Daoy (cell line): ENCODE data around the gene PDE4D. TPM values are rescaled to one million over a fixed set of nuclear protein-coding genes. Genes with fewer than 3 reads are reported as not detected.

ENCODE experiments used
- DNase-seq: peaks from one replicate; pipeline ENCODE4 v3.0.0-alpha.2; 2015; ENCODE audit warnings: low read depth
- total RNA-seq: library from RNA; depleted of rRNA; stranded (reverse); fragments of >200 nt; shearing (Covaris generic); gene quantifications from 2 replicates; pipeline ENCODE4 v1.2.3, GENCODE V29; 2014

PDE4D gene
- total RNA-seq, 1 experiment from 2014 or later, result 23.1 TPM

DNA sequence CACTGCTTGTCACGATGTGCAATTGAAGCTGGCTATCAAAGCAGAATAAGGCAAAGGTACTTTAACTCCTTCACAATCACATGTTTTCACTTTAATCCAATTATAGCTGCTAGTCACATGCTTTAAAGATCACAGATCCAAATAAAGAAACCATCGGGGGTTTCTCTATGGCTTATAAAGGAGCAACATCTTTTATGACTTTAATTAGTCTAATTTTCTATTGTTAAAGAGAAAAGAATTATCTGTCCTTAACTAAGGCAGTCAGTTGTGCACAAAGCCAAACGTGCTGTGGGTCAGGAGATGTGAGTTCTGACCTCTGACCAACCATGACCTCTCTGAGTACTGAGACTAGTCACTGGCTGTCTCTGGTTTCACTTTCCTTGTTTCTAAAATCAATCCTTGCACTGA lies 749.6 kb downstream of the PDE4D start:
- DNase-seq, result no peak

DNA sequence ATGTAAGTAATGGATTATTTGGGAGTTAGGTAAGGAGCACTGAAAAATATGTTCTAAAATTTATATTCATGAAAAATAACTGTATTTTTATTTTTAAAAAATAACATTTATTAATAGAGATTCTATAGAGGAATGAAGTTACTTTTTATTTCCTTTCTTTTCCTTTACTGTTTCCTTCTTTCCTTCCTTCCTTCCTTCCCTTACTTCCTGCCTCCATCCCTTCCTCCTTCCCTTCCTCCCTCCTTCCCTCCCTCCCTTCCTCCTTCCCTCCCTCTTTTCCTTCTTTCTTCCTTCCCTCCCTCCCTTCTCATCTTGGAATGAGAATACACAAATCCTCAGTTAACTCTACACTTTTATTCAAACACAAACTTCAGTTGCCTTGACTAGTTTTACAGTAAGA lies 750.6 kb downstream of the PDE4D start:
- no peak for DNase-seq

DNA sequence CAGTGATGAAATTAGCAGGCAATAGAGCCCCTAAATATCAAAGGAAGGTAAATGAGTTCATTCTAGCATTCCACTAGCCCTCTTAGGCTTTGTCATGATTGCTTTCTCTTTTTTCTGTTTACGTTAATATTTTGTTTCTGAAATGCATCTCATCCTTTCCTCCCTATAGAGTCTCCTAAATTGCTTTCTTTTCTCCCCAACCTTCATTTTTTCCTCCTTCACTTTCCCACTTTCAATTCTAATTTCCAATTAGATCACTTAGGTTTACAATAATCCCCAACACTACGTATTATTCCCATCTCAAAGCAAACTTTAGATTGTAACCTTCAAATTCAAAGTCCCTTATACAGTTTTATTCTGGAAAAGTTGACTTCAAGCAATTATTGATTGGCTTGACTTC lies 751.4 kb downstream of the PDE4D start:
- DNase-seq, result no peak

- DNase-seq, result no peak
Measured at GRCh38 chr5:59140133-59140532, 753.4 kb downstream of the PDE4D start.

DNA sequence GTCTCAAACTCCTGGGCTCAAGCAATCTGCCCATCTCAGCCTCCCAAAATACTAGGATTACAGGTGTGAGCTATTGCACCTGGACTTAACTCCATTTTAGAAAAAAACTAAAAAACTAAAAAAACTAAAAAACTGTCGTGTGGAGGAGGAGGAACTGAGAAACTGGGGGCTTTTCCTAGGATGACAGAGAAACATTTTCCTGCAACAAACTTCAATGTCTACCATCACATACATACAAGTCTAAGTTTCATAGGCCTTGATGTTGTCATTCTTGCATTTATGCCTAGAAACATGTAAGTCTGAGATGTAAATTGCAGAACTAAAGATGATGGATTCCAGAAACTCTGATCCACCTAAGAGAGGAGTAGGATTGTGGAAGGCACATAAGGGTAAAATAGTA lies 753.8 kb downstream of the PDE4D start:
- no peak for DNase-seq

DNA sequence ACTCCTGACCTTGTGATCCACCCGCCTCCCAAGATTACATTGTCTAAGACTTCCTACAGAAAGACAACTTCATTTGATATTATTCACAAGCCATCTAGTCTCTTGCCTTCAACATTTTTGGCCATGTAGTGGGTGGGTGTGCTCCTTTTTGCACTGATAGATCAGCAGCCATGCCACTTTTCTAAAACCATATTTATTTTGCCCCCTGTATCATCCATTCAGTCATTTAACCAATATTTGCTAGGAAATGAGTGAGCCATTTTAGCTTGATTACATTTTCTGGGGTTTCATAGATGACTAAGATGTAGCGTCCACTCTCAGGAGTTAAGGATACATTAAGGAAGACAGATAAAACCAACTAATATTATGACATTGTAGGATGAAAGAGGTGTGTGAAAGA lies 755.0 kb downstream of the PDE4D start:
- DNase-seq, result no peak

DNA sequence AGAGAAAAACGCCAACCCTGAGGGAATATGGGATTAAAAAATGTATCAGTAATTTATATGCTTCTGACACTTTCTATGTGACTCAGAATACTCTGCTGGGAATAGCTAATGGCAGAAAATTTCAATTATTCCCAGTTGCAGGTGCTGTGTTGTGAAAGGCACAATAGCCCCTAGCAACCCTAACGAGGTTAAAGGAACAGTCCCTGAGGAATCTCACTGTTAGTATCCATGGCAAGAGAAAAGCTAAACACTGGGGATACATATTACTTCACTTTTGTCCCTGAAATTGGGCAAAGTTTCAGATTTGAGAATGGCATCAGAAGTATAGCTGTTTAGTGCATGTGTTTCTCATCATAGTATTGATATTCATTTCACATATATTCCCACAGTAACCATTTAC lies 755.7 kb downstream of the PDE4D start:
- no peak for DNase-seq

DNA sequence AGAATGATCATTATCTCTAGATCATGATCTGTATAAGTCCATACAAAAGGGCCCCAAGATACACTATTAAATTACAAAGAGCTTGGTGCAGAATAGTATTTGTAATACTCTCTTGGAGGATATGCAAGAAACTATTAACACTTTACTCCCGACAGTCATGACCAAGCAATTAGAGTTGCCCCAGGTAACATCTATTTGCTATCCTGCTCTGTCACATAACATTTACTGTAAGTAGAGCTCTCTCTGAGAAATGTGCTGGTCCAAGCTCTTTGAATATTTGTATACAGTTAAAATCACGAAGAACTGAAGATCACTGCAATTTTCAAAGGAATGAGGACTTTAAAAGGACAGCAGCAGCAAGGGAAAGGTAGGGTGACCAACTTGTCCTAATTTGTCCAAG lies 757.0 kb downstream of the PDE4D start:
- no peak for DNase-seq

DNA sequence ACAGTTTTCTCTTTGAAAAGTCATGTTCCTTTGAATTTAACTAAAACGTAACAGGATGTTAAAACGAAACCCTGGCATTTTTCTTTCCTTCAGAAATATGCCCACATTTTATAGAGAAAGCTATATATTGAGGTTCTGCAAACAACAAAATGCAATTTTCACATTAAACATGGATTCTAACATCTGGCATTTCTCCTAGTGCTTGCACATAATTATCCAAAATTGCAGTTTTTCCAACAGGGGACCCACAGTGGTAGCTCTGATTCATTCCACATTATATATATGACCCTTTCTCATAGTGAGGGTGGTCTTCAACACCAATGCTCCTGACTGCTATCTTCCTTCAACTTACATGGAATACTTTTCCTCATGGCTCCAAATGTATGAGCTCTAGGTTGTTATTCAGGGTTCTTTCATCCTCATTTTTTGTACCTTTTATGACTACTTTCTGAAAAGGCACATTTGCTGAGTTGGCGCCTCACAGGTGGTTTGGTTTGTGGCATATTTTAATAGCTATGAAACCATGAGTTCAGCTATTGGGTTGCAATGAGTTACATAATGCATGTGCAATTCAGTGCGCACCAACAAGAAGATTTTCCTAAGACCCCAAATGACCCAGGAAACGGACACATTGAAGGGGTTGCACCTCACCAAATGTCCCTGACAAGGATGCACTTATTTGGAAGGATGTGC lies 758.9 kb downstream of the PDE4D start:
- DNase-seq, result no peak

DNA sequence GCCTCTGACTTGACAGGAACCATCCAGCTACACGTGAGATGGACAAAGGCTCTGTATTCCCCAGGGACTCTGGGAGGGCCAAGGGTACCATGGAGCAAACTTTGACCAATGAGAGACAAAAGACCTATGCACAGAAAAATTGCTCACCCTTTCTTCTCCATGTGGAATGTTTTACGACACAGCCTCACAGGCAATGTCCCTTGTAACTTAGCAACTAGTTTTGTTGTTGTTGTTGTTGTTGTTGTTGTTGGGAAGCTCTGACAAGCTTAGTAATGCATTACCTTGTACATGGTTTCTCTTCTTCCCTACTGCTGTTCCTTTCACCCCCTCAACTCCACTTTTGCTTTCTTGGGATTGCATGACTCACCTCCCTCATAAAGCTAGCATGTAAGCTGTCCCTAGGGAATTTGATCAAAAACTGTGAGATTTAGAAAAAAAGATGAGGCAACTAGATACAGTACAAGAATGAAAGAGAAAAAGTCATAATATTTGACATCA lies 759.7 kb downstream of the PDE4D start:
- DNase-seq, result peak; percentile 70

DNA sequence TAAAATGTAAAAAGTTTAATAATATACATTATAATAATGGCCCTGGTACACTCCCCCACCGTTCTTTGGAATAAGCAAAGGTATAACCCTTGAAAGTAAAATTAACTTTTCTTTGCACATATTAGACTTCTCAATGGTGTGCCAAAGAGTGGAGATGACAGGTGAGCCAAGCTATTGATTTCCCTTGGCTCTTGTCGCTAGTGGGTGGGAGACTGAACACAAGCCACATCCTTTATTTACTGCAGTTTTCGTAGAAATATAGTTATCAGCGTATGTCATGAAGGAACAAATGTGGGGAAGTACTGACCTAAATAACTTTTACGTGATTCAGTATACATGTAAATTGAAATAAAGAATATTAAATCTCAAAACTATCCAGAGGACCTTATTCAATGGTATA lies 761.4 kb downstream of the PDE4D start:
- DNase-seq, result no peak

- DNase-seq, result no peak
Measured at GRCh38 chr5:59130431-59130830, 763.1 kb downstream of the PDE4D start.

DNA sequence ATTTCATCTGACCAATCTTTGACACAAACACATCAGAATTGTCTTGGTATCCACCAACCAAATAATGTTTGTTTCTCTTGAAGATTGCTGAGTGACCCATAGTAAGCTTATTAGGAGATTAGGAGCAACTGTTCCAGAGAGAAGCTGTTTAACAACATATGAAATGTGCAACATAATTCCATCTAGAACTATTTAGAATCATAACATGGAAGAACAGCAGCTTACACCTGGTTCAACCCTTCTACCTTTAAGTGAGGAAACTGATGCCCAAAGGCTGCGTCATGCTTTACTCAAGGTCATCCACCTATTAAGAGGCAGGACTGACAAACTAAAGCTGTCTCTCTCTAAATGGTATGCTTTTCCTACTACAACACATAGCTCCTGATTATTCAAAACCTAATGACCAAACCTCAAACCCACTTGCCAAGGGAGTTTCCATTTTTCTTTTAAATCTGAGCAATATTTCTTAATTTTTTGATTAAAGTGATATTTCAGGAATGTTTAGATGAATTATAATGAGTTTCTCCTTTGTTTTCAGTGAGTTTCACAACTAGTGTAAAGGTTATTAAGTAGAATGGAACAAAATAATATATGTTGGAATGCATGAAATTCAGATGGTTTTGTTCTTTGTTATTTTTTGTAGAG lies 764.8 kb downstream of the PDE4D start:
- DNase-seq, result no peak

DNA sequence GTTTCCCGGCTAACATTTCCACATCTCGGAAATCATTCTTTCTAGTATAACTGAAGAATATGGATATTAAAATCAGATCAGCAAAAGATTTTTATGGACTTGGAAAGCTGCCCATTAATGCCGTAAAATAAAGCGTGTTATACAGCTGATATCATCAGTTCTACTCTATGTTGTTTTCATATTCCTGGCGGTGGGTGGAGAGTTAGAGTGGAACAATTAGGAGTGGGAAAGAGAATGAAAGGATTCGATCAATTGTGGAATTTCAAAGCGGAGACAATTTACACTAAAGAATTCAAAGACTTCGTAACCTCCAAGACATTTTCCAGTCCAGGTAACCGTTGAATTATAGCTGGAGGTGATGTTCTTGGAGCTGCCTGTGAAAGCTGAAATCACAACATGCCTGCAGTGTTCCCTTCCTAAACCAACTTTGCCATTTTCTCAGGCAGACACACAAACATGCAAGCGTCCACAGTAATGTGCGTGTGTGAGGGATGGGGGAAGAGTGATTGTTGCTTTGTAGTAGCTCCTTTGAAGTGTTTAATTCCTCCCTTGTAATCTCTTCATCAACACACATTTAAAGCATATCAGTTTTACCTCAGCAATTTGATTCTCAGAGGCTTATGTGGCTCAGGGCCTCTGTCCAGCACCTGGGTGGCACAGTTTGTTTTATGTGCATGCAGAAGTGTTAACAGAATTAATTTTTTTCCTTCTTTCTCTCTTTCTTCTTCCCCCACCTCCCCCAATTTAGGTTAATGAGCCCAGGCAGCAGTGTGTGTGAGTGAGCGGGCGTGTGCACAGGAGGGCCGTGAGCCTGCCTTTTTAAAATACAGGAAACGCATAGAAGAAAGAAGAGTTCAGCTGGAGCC lies 766.6 kb downstream of the PDE4D start:
- DNase-seq, result peak; percentile 41

GRCh38 chr5:59126016-59126707 lies 767.4 kb downstream of the PDE4D start:
- DNase-seq, result no peak

DNA sequence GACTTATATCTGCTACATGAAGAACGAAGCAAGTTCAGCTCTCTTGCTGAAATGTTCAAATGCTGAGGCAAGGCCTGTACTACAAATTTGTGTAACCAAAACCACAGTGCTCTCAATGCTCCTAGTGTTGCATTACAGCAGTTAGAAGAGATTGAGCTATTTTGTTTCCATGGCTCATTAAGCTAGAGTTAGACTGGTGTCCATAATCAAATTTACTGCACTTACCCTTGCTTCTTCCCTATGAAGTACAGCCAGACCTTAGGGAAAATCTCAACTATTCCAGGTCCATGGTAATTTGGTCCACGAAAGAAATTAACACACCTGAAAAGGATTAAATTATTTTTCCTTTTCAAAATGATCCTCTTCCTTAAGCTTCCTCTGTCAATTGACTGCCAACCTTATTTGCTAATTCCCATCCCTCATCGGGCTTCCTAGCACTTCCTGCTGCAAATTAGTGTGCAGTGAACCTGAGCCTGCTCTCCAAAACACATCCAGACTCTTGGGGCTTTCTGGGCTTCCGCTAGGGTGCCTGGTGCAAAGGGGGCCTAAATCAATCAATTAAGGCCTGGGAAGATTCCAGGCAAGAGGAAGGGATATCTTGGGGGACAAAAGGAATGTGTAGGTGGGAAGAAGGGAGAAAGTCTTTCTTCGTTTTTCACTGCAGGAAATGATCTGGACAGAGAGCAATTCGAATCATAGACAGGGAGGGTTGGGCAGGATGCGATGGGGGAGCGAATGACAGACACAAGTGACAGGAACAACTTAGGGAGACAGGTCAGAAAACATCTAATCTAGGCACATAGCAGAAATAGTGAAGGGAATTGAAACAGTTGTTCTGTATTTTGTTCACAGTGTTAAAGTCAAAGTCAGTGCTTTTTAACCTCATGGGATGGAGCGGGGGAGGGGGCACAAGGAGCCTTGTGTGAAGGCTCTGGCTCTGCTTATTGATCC lies 768.2 kb downstream of the PDE4D start:
- DNase-seq, result peak; percentile 58

DNA sequence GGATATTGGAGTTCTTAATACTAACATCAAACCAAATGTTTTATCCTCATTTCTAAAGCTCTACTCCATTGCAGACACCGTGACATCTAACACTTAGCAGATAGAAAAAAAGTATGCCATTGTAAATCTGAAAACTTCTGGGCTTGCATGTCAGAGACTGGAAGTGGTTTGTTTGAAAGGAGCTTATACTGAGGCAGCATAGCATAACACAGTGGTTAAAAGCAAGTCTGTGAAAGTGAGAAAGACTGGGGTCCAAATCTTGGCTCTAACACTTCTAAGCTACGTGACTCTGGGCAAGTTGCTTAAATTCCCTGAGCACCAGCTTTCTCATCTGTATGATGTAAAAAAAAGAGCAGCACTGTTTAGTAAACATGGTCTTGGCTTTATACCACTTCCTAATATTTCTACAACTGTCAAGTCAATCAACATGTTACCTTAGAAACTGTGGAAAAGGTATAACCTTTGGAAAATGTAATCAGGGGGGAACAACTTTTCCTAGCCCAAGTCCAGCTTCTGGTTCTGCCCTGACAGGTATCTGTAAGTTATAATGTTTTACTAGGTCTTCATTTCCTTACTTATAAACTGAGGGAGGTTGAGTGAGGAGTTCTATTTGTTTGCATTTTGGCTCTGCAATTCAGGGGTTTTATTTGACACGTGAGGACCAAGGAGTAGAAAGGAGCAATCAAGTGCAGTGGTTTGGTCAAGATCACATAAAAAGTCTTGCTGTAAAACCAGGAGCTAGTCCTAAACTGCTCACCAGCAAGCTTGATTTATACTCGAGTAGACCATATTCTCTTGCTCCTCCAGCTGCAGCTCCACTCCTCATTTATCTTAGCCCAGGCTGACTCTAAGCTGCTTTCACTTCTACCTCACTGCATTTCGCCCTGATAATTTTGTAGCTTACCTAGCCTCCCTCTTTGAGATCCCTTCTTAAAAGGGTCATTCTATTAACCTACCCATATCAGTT lies 769.6 kb downstream of the PDE4D start:
- no peak for DNase-seq

- DNase-seq, result no peak
Measured at GRCh38 chr5:59119480-59119879, 774.0 kb downstream of the PDE4D start.

- no peak for DNase-seq
Measured at GRCh38 chr5:59117320-59117719, 776.2 kb downstream of the PDE4D start.
